ENCODE measurements around the gene RBM34. TPM values are rescaled to one million over a fixed set of nuclear protein-coding genes. Genes with fewer than 3 reads are reported as not detected.

Gene RBM34
- total and polyA plus RNA-seq, 2 donors (not counting 3 experiments of a cell fraction or from before 2014, with no cell fraction given) = 16.1 to 80.7 TPM

GRCh38 chr1:235136111-235136510 is 24.9 kb downstream of the RBM34 start:
- Histone ChIP-seq H3K79me2 (ENCODE audit: control insufficient read depth, insufficient read depth, low read length) (no peaks in the 10 kb centered on the region), H3K4me3 (replicated peaks in 1 of 3; ENCODE audit: insufficient read depth in 1 of 3, low read depth in 1 of 3, low read length in 3 of 3) (no peak overlapping the region), H4K20me1 (replicated peaks; ENCODE audit: control insufficient read depth, extremely low read depth, insufficient read depth, low read length) (no peaks in the 10 kb centered on the region), H2AFZ (ENCODE audit: low read depth, low read length) (no peak overlapping the region), H3K4me2 (ENCODE audit: insufficient read depth, low read length) (no peak overlapping the region), H3K27ac (ENCODE audit: insufficient read depth, low read depth, low read length) (no peak overlapping the region), H3K36me3 (ENCODE audit: control insufficient read depth in 2 of 2, extremely low read depth in 1 of 2, insufficient read depth in 2 of 2, low read length in 2 of 2) (peaks cover 26% of the 10 kb centered on the region in 2 experiments), H3K9me3 (replicated peaks; ENCODE audit: control insufficient read depth, insufficient read depth, low read length) (no peaks in the 10 kb centered on the region), H3K9me1 (replicated peaks; ENCODE audit: control insufficient read depth, extremely low read depth, insufficient read depth, low read length) (no peaks in the 10 kb centered on the region), H3K4me1 (ENCODE audit: control insufficient read depth, extremely low read depth, insufficient read depth, low read length) (no peaks in the 10 kb centered on the region), H3K27me3 (ENCODE audit: control insufficient read depth in 2 of 2, insufficient read depth in 2 of 2, low read length in 2 of 2) (no peaks in the 10 kb centered on the region), H3K9ac (replicated peaks; ENCODE audit: extremely low read depth, insufficient read depth, low read length) (no peak overlapping the region)
- ChIA-PET POLR2A (no interaction called here), CTCF (no interaction called here)
- BruUV-seq (replicated peaks) = no TSS peak
- intact Hi-C loops (cut with micrococcal nuclease) (no loop called here), dilution Hi-C loops (cut with MboI; ENCODE audit: extremely low pct_ligation_motif_present, low sequenced_read_pairs) (no loop called here)
- no peak for FAIRE-seq
- DNase-seq (ENCODE audit: low read depth, low spot score) = no peak
- no peak for TF ChIP-seq CTCF (IDR thresholded peaks at IDR 0.05; ENCODE audit: extremely low read depth in 1 of 2, insufficient read depth in 1 of 2, low read depth in 1 of 2, low read length in 2 of 2)
- no peak for TF ChIP-seq POLR2AphosphoS5 (IDR thresholded peaks at IDR 0.05; ENCODE audit: insufficient read depth, low read depth, low read length)
- no peak for TF ChIP-seq FOS (IDR thresholded peaks at IDR 0.05; ENCODE audit: borderline replicate concordance, insufficient read depth, low read length)
- no peak for TF ChIP-seq MYC (IDR thresholded peaks at IDR 0.05; ENCODE audit: low read depth, low read length)
- no peak for TF ChIP-seq JUN (IDR thresholded peaks at IDR 0.05; ENCODE audit: borderline replicate concordance, insufficient read depth, insufficient read length, low read depth)

DNA sequence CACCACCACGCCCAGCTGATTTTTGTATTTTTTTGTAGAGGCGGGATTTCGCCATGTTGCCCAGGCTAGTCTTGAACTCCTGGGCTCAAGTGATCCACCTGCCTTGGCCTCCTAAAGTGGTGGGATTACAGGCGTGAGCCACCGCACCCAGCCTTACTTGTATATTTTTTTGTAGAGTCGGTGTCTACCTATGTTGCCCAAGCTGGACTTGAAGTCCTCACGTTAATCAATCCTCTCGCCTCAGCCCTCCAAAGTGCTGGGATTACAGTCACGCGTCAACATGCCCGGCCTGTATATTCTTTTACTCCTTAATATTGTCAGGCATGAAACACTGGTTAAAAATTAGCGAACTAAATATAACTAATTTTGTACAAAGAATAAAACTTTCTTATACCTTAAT is 26.9 kb downstream of the RBM34 start:
- no peaks in the 10 kb centered on the region for H3K27me3 ChIP-seq (ENCODE audit: control insufficient read depth in 2 of 2, insufficient read depth in 2 of 2, low read length in 2 of 2)
- peaks cover 22 to 26% of the 10 kb centered on the region in 2 experiments for H3K36me3 ChIP-seq (ENCODE audit: control insufficient read depth in 2 of 2, extremely low read depth in 1 of 2, insufficient read depth in 2 of 2, low read length in 2 of 2)
- H3K4me2 ChIP-seq (ENCODE audit: insufficient read depth, low read length) = no peak overlapping the region
- intact Hi-C loops (cut with micrococcal nuclease) (no loop called here), dilution Hi-C loops (cut with MboI; ENCODE audit: extremely low pct_ligation_motif_present, low sequenced_read_pairs) (no loop called here)
- BruUV-seq (replicated peaks) = no TSS peak
- H3K27ac ChIP-seq (ENCODE audit: insufficient read depth, low read depth, low read length) = no peak overlapping the region
- ChIA-PET CTCF (no interaction called here), POLR2A (no interaction called here)
- DNase-seq (ENCODE audit: low read depth, low spot score) (no peak), FAIRE-seq (no peak)
- H3K4me3 ChIP-seq (replicated peaks in 1 of 3; ENCODE audit: insufficient read depth in 1 of 3, low read depth in 1 of 3, low read length in 3 of 3) = no peak overlapping the region
- no peaks in the 10 kb centered on the region for H4K20me1 ChIP-seq (replicated peaks; ENCODE audit: control insufficient read depth, extremely low read depth, insufficient read depth, low read length)
- no peaks in the 10 kb centered on the region for H3K4me1 ChIP-seq (ENCODE audit: control insufficient read depth, extremely low read depth, insufficient read depth, low read length)
- H3K9me3 ChIP-seq (replicated peaks; ENCODE audit: control insufficient read depth, insufficient read depth, low read length) = no peaks in the 10 kb centered on the region
- no peak overlapping the region for H2AFZ ChIP-seq (ENCODE audit: low read depth, low read length)
- no peaks in the 10 kb centered on the region for H3K9me1 ChIP-seq (replicated peaks; ENCODE audit: control insufficient read depth, extremely low read depth, insufficient read depth, low read length)
- no peaks in the 10 kb centered on the region for H3K79me2 ChIP-seq (ENCODE audit: control insufficient read depth, insufficient read depth, low read length)
- no peak overlapping the region for H3K9ac ChIP-seq (replicated peaks; ENCODE audit: extremely low read depth, insufficient read depth, low read length)
- no peak for TF ChIP-seq JUN (IDR thresholded peaks at IDR 0.05; ENCODE audit: borderline replicate concordance, insufficient read depth, insufficient read length, low read depth)
- no peak for TF ChIP-seq POLR2A (IDR thresholded peaks at IDR 0.05; ENCODE audit: low read depth, low read length)
- no peak for TF ChIP-seq MAX (IDR thresholded peaks at IDR 0.05; ENCODE audit: insufficient read depth, insufficient read length)
- no peak for TF ChIP-seq FOS (IDR thresholded peaks at IDR 0.05; ENCODE audit: borderline replicate concordance, insufficient read depth, low read length)
- no peak for TF ChIP-seq CTCF (IDR thresholded peaks at IDR 0.05; ENCODE audit: extremely low read depth in 1 of 2, insufficient read depth in 1 of 2, low read depth in 1 of 2, low read length in 2 of 2)
- TF ChIP-seq GATA2 (IDR thresholded peaks at IDR 0.05; ENCODE audit: insufficient read depth, insufficient read length, low read depth, low read length) = no peak
- no peak for TF ChIP-seq EZH2 (IDR thresholded peaks at IDR 0.05; ENCODE audit: borderline replicate concordance, low read depth, low read length, severe bottlenecking)
- no peak for TF ChIP-seq MYC (IDR thresholded peaks at IDR 0.05; ENCODE audit: low read depth, low read length)
- no peak for TF ChIP-seq POLR2AphosphoS5 (IDR thresholded peaks at IDR 0.05; ENCODE audit: insufficient read depth, low read depth, low read length)
